HCT116 (cell line): ENCODE measurements around the gene BBS2. TPM values are rescaled to one million over a fixed set of nuclear protein-coding genes. Genes with fewer than 3 reads are reported as not detected.

Experiments used
- ATAC-seq: fragments of 200-7000 bp; cut with Tn5 transposase; 2 replicates; pipeline ENCODE4 v1.9.1; 2020; ENCODE audit warnings: mild to moderate bottlenecking, moderate library complexity
- BruUV-seq: library from RNA; stranded (reverse); fragments of 400-500 nt; replicated peaks from 2 replicates; lab custom pipeline; 2021; lab: Mats Ljungman, UMichigan
- CTCF ChIA-PET: fragments of 300-600 bp; sonication (Branson Sonifier 250); formaldehyde crosslinking; loops from one replicate; lab custom pipeline; 2021; ENCODE audit warnings: antibody characterized with exemption; lab: Charles Lee
- POLR2A ChIA-PET: fragments of 300-600, 350-600 bp; sonication (Branson Sonifier 250); formaldehyde crosslinking; loops from one replicate; lab custom pipeline; 2021; ENCODE audit warnings: antibody characterized with exemption; lab: Charles Lee
- RAD21 ChIA-PET, 2 experiments: fragments of 300-600 bp; sonication (Branson Sonifier 250); formaldehyde crosslinking; loops; one replicate each; lab custom pipeline; 2023; ENCODE audit warnings: low total read pairs in 2 of 2; ENCODE audit not compliant: uncharacterized antibody in 2 of 2, unreplicated experiment in 2 of 2, low non-redundant PET in 1 of 2; lab: Charles Lee
- DNase-seq: peaks from one replicate; pipeline ENCODE4 v3.0.0-alpha.2; 2010; ENCODE audit warnings: low read depth, low spot score
- H2AFZ ChIP-seq: fragments of 200-600 bp; shearing (Covaris generic), sonication (generic); 2 replicates; pipeline ENCODE4 v1.6.1; 2017; ENCODE audit warnings: low read depth, mixed run types, mixed read lengths, antibody characterized with exemption, low read length; ENCODE audit not compliant: poor library complexity, severe bottlenecking
- H3K27ac ChIP-seq: 2 replicates; pipeline ENCODE4 v1.5.1; 2012; ENCODE audit warnings: low read depth, low read length
- H3K27me3 ChIP-seq: fragments of 200-600 bp; sonication (generic); 2 replicates; pipeline ENCODE4 v1.6.1; 2016; ENCODE audit warnings: mixed run types, low read length, mixed read lengths; ENCODE audit not compliant: insufficient read depth
- H3K36me3 ChIP-seq, 2 experiments: fragments of 200-500 bp in 1 of 2; fragments of 200-600 bp in 1 of 2; sonication (Bioruptor generic) in 1 of 2; sonication (generic) in 1 of 2; 2 replicates each; pipeline versions ENCODE4 v1.5.1 to v1.6.1; 2014 to 2016; ENCODE audit warnings: low read length in 2 of 2, inconsistent platforms in 1 of 2, mixed read lengths in 1 of 2, mixed run types in 1 of 2; ENCODE audit not compliant: insufficient read depth in 2 of 2, control insufficient read depth in 1 of 2
- H3K4me1 ChIP-seq, 2 experiments: fragments of 200-600 bp in 1 of 2; sonication (generic) in 1 of 2; 2 replicates each; pipeline versions ENCODE4 v1.5.1 to v1.6.1; 2012 to 2017; ENCODE audit warnings: low read length in 2 of 2, inconsistent platforms in 1 of 2, mild to moderate bottlenecking in 1 of 2, mixed read lengths in 1 of 2, mixed run types in 1 of 2, moderate library complexity in 1 of 2; ENCODE audit not compliant: insufficient read depth in 2 of 2, control insufficient read depth in 1 of 2
- H3K4me2 ChIP-seq: fragments of 200-600 bp; sonication (generic); 2 replicates; pipeline ENCODE4 v1.6.1; 2017; ENCODE audit warnings: mixed run types, low read length, mixed read lengths
- H3K4me3 ChIP-seq, 2 experiments: fragments of 200-600 bp in 1 of 2; sonication (generic) in 1 of 2; replicated peaks in 1 of 2; 2 replicates each; pipeline ENCODE4 v1.5.1; 2011 to 2016; ENCODE audit warnings: low read length in 2 of 2, control low read depth in 1 of 2, low read depth in 1 of 2, mild to moderate bottlenecking in 1 of 2, mixed read lengths in 1 of 2, mixed run types in 1 of 2
- H3K79me2 ChIP-seq: fragments of 200-600 bp; sonication (generic); 2 replicates; pipeline ENCODE4 v1.6.1; 2017; ENCODE audit warnings: mild to moderate bottlenecking, mixed run types, low read length, moderate library complexity, mixed read lengths; ENCODE audit not compliant: insufficient read depth
- H3K9ac ChIP-seq: fragments of 200-600 bp; sonication (generic); 2 replicates; pipeline ENCODE4 v1.6.1; 2016; ENCODE audit warnings: low read length, mixed read lengths
- H3K9me2 ChIP-seq: fragments of 200-600 bp; sonication (generic), shearing (Covaris generic); 2 replicates; pipeline ENCODE4 v1.6.1; 2017; ENCODE audit warnings: mixed run types, mild to moderate bottlenecking, moderate library complexity; ENCODE audit not compliant: insufficient read depth
- H3K9me3 ChIP-seq, 2 experiments: fragments of 200-500 bp in 1 of 2; fragments of 200-600 bp in 1 of 2; sonication (Bioruptor generic) in 1 of 2; sonication (generic) in 1 of 2; 2 replicates each; pipeline ENCODE4 v1.6.1; 2014 to 2017; ENCODE audit warnings: low read length in 2 of 2, mixed read lengths in 2 of 2, inconsistent platforms in 1 of 2, low read depth in 1 of 2, mild to moderate bottlenecking in 1 of 2, mixed run types in 1 of 2, moderate library complexity in 1 of 2; ENCODE audit not compliant: control insufficient read depth in 1 of 2, insufficient read depth in 1 of 2
- H4K20me1 ChIP-seq: fragments of 200-600 bp; sonication (generic), shearing (Covaris generic); 2 replicates; pipeline ENCODE4 v1.6.1; 2017; ENCODE audit warnings: mixed run types, mild to moderate bottlenecking, moderate library complexity; ENCODE audit not compliant: insufficient read depth
- CBX3 ChIP-seq: IDR thresholded peaks from 2 replicates; pipeline ENCODE4 v1.6.1; 2012; ENCODE audit warnings: low read depth
- CTCF ChIP-seq, 3 experiments: fragments of 200-600 bp in 1 of 3; sonication (generic) in 1 of 3; IDR thresholded peaks in 2 of 3; conservative IDR thresholded peaks in 1 of 3; 2 replicates each; pipeline ENCODE4 v1.5.1; 2012 to 2017; ENCODE audit warnings: low read depth in 2 of 3, low read length in 2 of 3, antibody characterized with exemption in 1 of 3, borderline replicate concordance in 1 of 3, control low read depth in 1 of 3, mild to moderate bottlenecking in 1 of 3, mixed read lengths in 1 of 3, mixed run types in 1 of 3, moderate library complexity in 1 of 3; ENCODE audit not compliant: insufficient read depth in 1 of 3
- MAX ChIP-seq: IDR thresholded peaks from 2 replicates; pipeline ENCODE4 v1.6.1; 2012
- POLR2A ChIP-seq: IDR thresholded peaks from 2 replicates; pipeline ENCODE4 v1.7.0; 2011; ENCODE audit warnings: borderline replicate concordance; ENCODE audit not compliant: insufficient read depth, insufficient read length; ENCODE audit errors: extremely low read depth
- POLR2AphosphoS5 ChIP-seq: IDR thresholded peaks from 2 replicates; pipeline ENCODE4 v1.6.1; 2011; ENCODE audit warnings: mild to moderate bottlenecking, low read depth, low read length, moderate library complexity
- TCF7L2 ChIP-seq: IDR thresholded peaks from 2 replicates; pipeline ENCODE4 v1.7.0; 2011; ENCODE audit warnings: borderline replicate concordance, inconsistent platforms; ENCODE audit not compliant: insufficient read depth, insufficient read length; ENCODE audit errors: extremely low read depth
- ZFX ChIP-seq: fragments of 450-650 bp; IDR thresholded peaks from 2 replicates; pipeline ENCODE4 v1.6.1; 2017
- ZNF274 ChIP-seq: fragments of 200-500 bp; sonication (Bioruptor generic); IDR thresholded peaks from 2 replicates; pipeline ENCODE4 v1.6.1; 2014; ENCODE audit warnings: mild to moderate bottlenecking, low read depth, low read length, inconsistent platforms
- intact Hi-C: fragments of 100-400 bp; cut with micrococcal nuclease; formaldehyde crosslinking; loops from 2 replicates; pipeline ENCODE4 v1.10.0; 2022
- total RNA-seq: library from RNA; stranded (reverse); gene quantifications from one replicate; pipeline ENCODE4 v1.2.1, GENCODE V29; 2021; ENCODE audit not compliant: unreplicated experiment

The BBS2 gene
- total RNA-seq, 1 experiment from 2014 or later = 26.7 TPM

- Histone ChIP-seq H4K20me1 (no peaks in the 10 kb centered on the region), H2AFZ (no peak overlapping the region), H3K9me3 (no peaks in the 10 kb centered on the region), H3K4me1 (0 out of 4 replicates have a peak, but pooled peaks cover 0 to 4% of the 10 kb centered on the region in 2 experiments), H3K79me2 (no peaks in the 10 kb centered on the region), H3K9me2 (no peaks in the 10 kb centered on the region), H3K9ac (no peak overlapping the region), H3K4me2 (no peak overlapping the region), H3K27ac (no peak overlapping the region), H3K27me3 (no peaks in the 10 kb centered on the region), H3K36me3 (peaks cover 52 to 62% of the 10 kb centered on the region in 2 experiments), H3K4me3 (no peak overlapping the region)
- BruUV-seq = no TSS peak
- TF ChIP-seq POLR2A = no peak
- no peak for TF ChIP-seq ZNF274
- no peak for TF ChIP-seq POLR2AphosphoS5
- no peak for TF ChIP-seq CBX3
- TF ChIP-seq MAX = no peak
- TF ChIP-seq TCF7L2 = no peak
- no peak for TF ChIP-seq CTCF (IDR thresholded peaks at IDR 0.05 in 2 of 3, conservative IDR thresholded peaks at IDR 0.05 in 1 of 3; ENCODE audit: borderline replicate concordance in 1 of 3, insufficient read depth in 1 of 3, low read depth in 2 of 3, low read length in 2 of 3)
- no peak for TF ChIP-seq ZFX
- RAD21 ChIA-PET = no interaction called here
- intact Hi-C loops = no loop called here
- POLR2A ChIA-PET = interaction anchor here (0.7 kb wide), 1 partner anchor 15 kb away, joined by 3 read pairs; the partner anchor contains the start of genes NUDT21 and OGFOD1
- DNase-seq (no peak), ATAC-seq (no peak)
- CTCF ChIA-PET = no interaction called here
These were observed 53.5 kb downstream of the BBS2 start for GRCh38 chr16:56466344-56466743.
